WTC11 (cell line): ENCODE data around the gene DPPA5. TPM values are rescaled to one million over a fixed set of nuclear protein-coding genes. Genes with fewer than 3 reads are reported as not detected.

ENCODE experiments used
- ATAC-seq: fragments of 200-7000 bp; cut with Tn5 transposase; 2 replicates; pipeline ENCODE4 v1.10.0; 2021; ENCODE audit warnings: mild to moderate bottlenecking, moderate library complexity
- CTCF ChIA-PET: fragments of 300-600 bp; sonication (Branson Sonifier 250); formaldehyde crosslinking; loops from one replicate; lab custom pipeline; 2021; ENCODE audit warnings: antibody characterized with exemption; lab: Charles Lee
- POLR2A ChIA-PET: fragments of 350-600 bp; sonication (Branson Sonifier 250); formaldehyde crosslinking; loops from one replicate; lab custom pipeline; 2021; ENCODE audit warnings: antibody characterized with exemption; lab: Charles Lee
- DNase-seq: peaks from one replicate; pipeline ENCODE4 v3.0.0; 2021; ENCODE audit warnings: low spot score
- H3K27ac Mint-ChIP-seq: 2 replicates; pipeline ENCODE4 v1.8.0; 2021; ENCODE audit warnings: mixed read lengths
- H3K27me3 Mint-ChIP-seq: 2 replicates; pipeline ENCODE4 v1.8.0; 2021; ENCODE audit warnings: low read depth, mild to moderate bottlenecking, moderate library complexity, mixed read lengths
- H3K36me3 Mint-ChIP-seq: 2 replicates; pipeline ENCODE4 v1.8.0; 2021; ENCODE audit warnings: mixed read lengths
- H3K4me1 Mint-ChIP-seq: 2 replicates; pipeline ENCODE4 v1.8.0; 2022; ENCODE audit warnings: mixed read lengths
- H3K4me3 Mint-ChIP-seq: 2 replicates; pipeline ENCODE4 v1.8.0; 2021; ENCODE audit warnings: mild to moderate bottlenecking, moderate library complexity, mixed read lengths
- H3K9me3 Mint-ChIP-seq: 2 replicates; pipeline ENCODE4 v1.8.0; 2021; ENCODE audit warnings: mixed read lengths
- AFF4 ChIP-seq: sonication (generic); formaldehyde crosslinking; IDR thresholded peaks from 2 replicates; pipeline ENCODE4 v1.8.1; 2023; ENCODE audit warnings: mild to moderate bottlenecking, missing genetic modification reagents, borderline replicate concordance
- ATF1 ChIP-seq: sonication (generic); formaldehyde crosslinking; IDR thresholded peaks from 2 replicates; pipeline ENCODE4 v1.8.1; 2023; ENCODE audit warnings: mild to moderate bottlenecking, moderate library complexity, missing genetic modification reagents
- ATF2 ChIP-seq: sonication (generic); formaldehyde crosslinking; IDR thresholded peaks from 2 replicates; pipeline ENCODE4 v1.8.1; 2022; ENCODE audit warnings: low read depth, missing genetic modification reagents, borderline replicate concordance
- CBFB ChIP-seq: sonication (generic); formaldehyde crosslinking; IDR thresholded peaks from 2 replicates; pipeline ENCODE4 v1.8.1; 2022; ENCODE audit warnings: mild to moderate bottlenecking, low read depth, missing genetic modification reagents
- CREM ChIP-seq: sonication (generic); formaldehyde crosslinking; IDR thresholded peaks from 2 replicates; pipeline ENCODE4 v1.8.1; 2022; ENCODE audit warnings: mild to moderate bottlenecking, missing genetic modification reagents, moderate library complexity
- CTCF ChIP-seq: fragments of 200-600 bp; IDR thresholded peaks from 2 replicates; pipeline ENCODE4 v1.8.0; 2022; ENCODE audit warnings: antibody characterized with exemption
- E2F5 ChIP-seq: sonication (generic); formaldehyde crosslinking; IDR thresholded peaks from 2 replicates; pipeline ENCODE4 v1.8.1; 2022; ENCODE audit warnings: mild to moderate bottlenecking, moderate library complexity, missing genetic modification reagents
- ELF4 ChIP-seq: sonication (generic); formaldehyde crosslinking; IDR thresholded peaks from 2 replicates; pipeline ENCODE4 v1.8.1; 2022; ENCODE audit warnings: low read depth, mild to moderate bottlenecking, moderate library complexity, missing genetic modification reagents
- ESRRA ChIP-seq: sonication (generic); formaldehyde crosslinking; IDR thresholded peaks from 2 replicates; pipeline ENCODE4 v1.8.1; 2022; ENCODE audit warnings: mild to moderate bottlenecking, missing genetic modification reagents, borderline replicate concordance
- FOXK1 ChIP-seq: sonication (generic); formaldehyde crosslinking; IDR thresholded peaks from 2 replicates; pipeline ENCODE4 v1.8.0; 2022; ENCODE audit warnings: mild to moderate bottlenecking, moderate library complexity, missing genetic modification reagents
- FOXP1 ChIP-seq: sonication (generic); formaldehyde crosslinking; IDR thresholded peaks from 2 replicates; pipeline ENCODE4 v1.8.0; 2022; ENCODE audit warnings: missing genetic modification reagents, mild to moderate bottlenecking, moderate library complexity, borderline replicate concordance
- FOXP4 ChIP-seq: sonication (generic); formaldehyde crosslinking; IDR thresholded peaks from 2 replicates; pipeline ENCODE4 v1.8.0; 2022; ENCODE audit warnings: mild to moderate bottlenecking, missing genetic modification reagents
- MYBL2 ChIP-seq: sonication (generic); formaldehyde crosslinking; IDR thresholded peaks from 2 replicates; pipeline ENCODE4 v1.8.1; 2023; ENCODE audit warnings: mild to moderate bottlenecking, moderate library complexity, missing genetic modification reagents
- NR3C1 ChIP-seq: sonication (generic); formaldehyde crosslinking; conservative IDR thresholded peaks from 2 replicates; pipeline ENCODE4 v1.8.1; 2023; ENCODE audit warnings: low read depth, mild to moderate bottlenecking, missing genetic modification reagents
- RELA ChIP-seq: sonication (generic); formaldehyde crosslinking; IDR thresholded peaks from 2 replicates; pipeline ENCODE4 v1.8.1; 2022; ENCODE audit warnings: missing genetic modification reagents, mild to moderate bottlenecking, borderline replicate concordance
- SMAD3 ChIP-seq: sonication (generic); formaldehyde crosslinking; IDR thresholded peaks from 2 replicates; pipeline ENCODE4 v1.8.0; 2022; ENCODE audit warnings: missing genetic modification reagents, mild to moderate bottlenecking, borderline replicate concordance
- SMAD4 ChIP-seq: sonication (generic); formaldehyde crosslinking; IDR thresholded peaks from 2 replicates; pipeline ENCODE4 v1.8.0; 2022; ENCODE audit warnings: mild to moderate bottlenecking, missing genetic modification reagents
- SOX15 ChIP-seq: fragments of 250-450 bp; sonication (Bioruptor Pico); IDR thresholded peaks from 2 replicates; pipeline ENCODE4 v1.9.0; 2021; ENCODE audit warnings: mild to moderate bottlenecking
- TCF7 ChIP-seq: sonication (generic); formaldehyde crosslinking; IDR thresholded peaks from 2 replicates; pipeline ENCODE4 v1.8.0; 2022; ENCODE audit warnings: mild to moderate bottlenecking, low read depth, missing genetic modification reagents, moderate library complexity
- TEAD1 ChIP-seq: sonication (generic); formaldehyde crosslinking; IDR thresholded peaks from 2 replicates; pipeline ENCODE4 v1.8.0; 2022; ENCODE audit warnings: mild to moderate bottlenecking, missing genetic modification reagents
- TP53 ChIP-seq: sonication (generic); formaldehyde crosslinking; IDR thresholded peaks from 2 replicates; pipeline ENCODE4 v1.8.1; 2023; ENCODE audit warnings: mild to moderate bottlenecking, missing genetic modification reagents
- USF1 ChIP-seq: sonication (generic); formaldehyde crosslinking; IDR thresholded peaks from 2 replicates; pipeline ENCODE4 v1.8.0; 2022; ENCODE audit warnings: mild to moderate bottlenecking, missing genetic modification reagents
- ZNF138 ChIP-seq: sonication (generic); formaldehyde crosslinking; conservative IDR thresholded peaks from 2 replicates; pipeline ENCODE4 v1.8.1; 2022; ENCODE audit warnings: mild to moderate bottlenecking, moderate library complexity, missing genetic modification reagents
- ZNF232 ChIP-seq: sonication (generic); formaldehyde crosslinking; IDR thresholded peaks from 2 replicates; pipeline ENCODE4 v1.8.0; 2022; ENCODE audit warnings: mild to moderate bottlenecking, missing genetic modification reagents
- ZNF317 ChIP-seq: sonication (generic); formaldehyde crosslinking; IDR thresholded peaks from 2 replicates; pipeline ENCODE4 v1.8.1; 2023; ENCODE audit warnings: low read depth, mild to moderate bottlenecking, moderate library complexity, missing genetic modification reagents, borderline replicate concordance
- ZNF423 ChIP-seq: fragments of 250-450 bp; sonication (Bioruptor Pico); IDR thresholded peaks from 2 replicates; pipeline ENCODE4 v2.1.2; 2022; ENCODE audit warnings: mild to moderate bottlenecking, moderate library complexity
- total RNA-seq: library from RNA; stranded (reverse); gene quantifications from 3 replicates; pipeline ENCODE4 v1.2.3, GENCODE V29; 2021

DPPA5 gene
- total RNA-seq, 1 experiment from 2014 or later, result 6.7 TPM

- ChIA-PET POLR2A (interaction anchor here (0.8 to 1.3 kb wide), 2 partner anchors 79 to 151 kb away, joined by 3 to 9 read pairs; partner anchors contain the start of gene MTO1), CTCF (interaction anchor here (0.6 to 3.0 kb wide), 22 partner anchors 10 to 613 kb away, joined by 3 to 48 read pairs (median 4); partner anchors contain the start of genes MTO1 and SLC17A5)
- Mint-ChIP-seq H3K36me3 (peaks cover 13% of the 10 kb centered on the region), H3K27ac (peak overlapping the region; percentile 93), H3K4me3 (peak overlapping the region; percentile 95), H3K9me3 (peaks cover 6% of the 10 kb centered on the region), H3K27me3 (peaks cover 38% of the 10 kb centered on the region), H3K4me1 (peaks cover 24% of the 10 kb centered on the region)
- peak; percentile 68 for DNase-seq
- peak; percentile 78 for ATAC-seq
- TF ChIP-seq FOXK1 (CRISPR knock-in tag) (peak; percentile 14; the same call in 1 of the 2 replicates), CREM (peak; percentile 7; the same call in 1 of the 2 replicates), RELA (0 out of 2 replicates have a peak, but pooled peaks have one; percentile 75), ELF4 (CRISPR knock-in tag) (no peak), ATF1 (CRISPR knock-in tag) (0 out of 2 replicates have a peak, but pooled peaks have one; percentile 18), ESRRA (CRISPR knock-in tag) (peak; percentile 56; the same call in 1 of the 2 replicates), TEAD1 (CRISPR knock-in tag) (peak; percentile 76; the same call in 1 of the 2 replicates), AFF4 (no peak), MYBL2 (CRISPR knock-in tag) (peak; percentile 49; the same call in 1 of the 2 replicates), ZNF423 (CRISPR knock-in tag) (peak; percentile 95), FOXP1 (CRISPR knock-in tag) (peak; percentile 62; the same call in 1 of the 2 replicates), SMAD3 (CRISPR knock-in tag) (peak; percentile 72; the same call in 1 of the 2 replicates), CBFB (CRISPR knock-in tag) (no peak), SMAD4 (CRISPR knock-in tag) (peak; percentile 71; the same call in 1 of the 2 replicates), ZNF138 (CRISPR knock-in tag) (no peak), E2F5 (CRISPR knock-in tag) (peak; percentile 58; the same call in 1 of the 2 replicates), USF1 (CRISPR knock-in tag) (peak; percentile 53; the same call in 1 of the 2 replicates), ZNF317 (0 out of 2 replicates have a peak, but pooled peaks have one; percentile 20), FOXP4 (CRISPR knock-in tag) (peak; percentile 43; the same call in 1 of the 2 replicates), TP53 (CRISPR knock-in tag) (peak; percentile 21), TCF7 (CRISPR knock-in tag) (0 out of 2 replicates have a peak, but pooled peaks have one; percentile 65), CTCF (no peak), NR3C1 (CRISPR knock-in tag) (0 out of 2 replicates have a peak, but pooled peaks have one; percentile 43), ATF2 (no peak), SOX15 (CRISPR knock-in tag) (no peak), ZNF232 (0 out of 2 replicates have a peak, but pooled peaks have one; percentile 25)
Measured at GRCh38 chr6:73309785-73310502, 44.1 kb downstream of the DPPA5 start.
